Measurements from ENCODE around the gene TNFAIP8L1.

DNA sequence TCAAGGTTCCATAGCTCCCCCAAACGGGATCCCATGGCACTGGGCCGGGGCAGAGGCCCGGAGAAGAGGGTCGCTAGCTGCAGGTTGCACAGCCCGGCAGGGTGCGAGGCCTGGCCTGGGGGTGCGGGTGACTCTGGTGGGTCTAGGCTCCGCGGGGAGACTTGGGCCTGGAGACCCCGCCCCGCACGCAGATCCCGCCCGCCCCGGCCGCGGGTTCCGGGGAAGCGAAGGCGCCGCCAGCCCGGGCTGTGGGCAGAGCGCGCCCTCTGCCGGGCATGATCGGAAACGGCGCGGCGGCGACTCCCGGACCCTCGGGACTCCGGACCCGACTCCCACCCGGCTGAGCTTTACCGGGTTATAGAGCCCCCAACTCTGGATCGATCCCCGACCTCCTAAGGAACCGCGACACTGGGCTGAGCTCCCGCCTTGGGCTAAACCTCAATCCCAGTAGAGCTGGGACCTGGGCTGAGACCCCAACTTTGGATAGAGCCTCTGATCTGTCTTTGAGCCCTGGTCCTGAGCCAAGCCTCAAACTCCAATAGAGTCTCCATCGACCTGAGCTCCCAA, 3.1 kb upstream of the TNFAIP8L1 start:
- TF ChIP-seq EZH2 (IDR thresholded peaks at IDR 0.05) (no peak), POLR2AphosphoS5 (IDR thresholded peaks at IDR 0.05; ENCODE audit: borderline replicate concordance, low read depth, low read length) (no peak), FOXP2 (optimal IDR thresholded peaks at IDR 0.05; ENCODE audit: control extremely low read depth, extremely low read length, insufficient read depth) (no peak)
